Measurements from ENCODE around the gene SYCP2.

GRCh38 chr20:59888050-59888449 is 45.4 kb downstream of the SYCP2 start:
- TF ChIP-seq GATA2 (IDR thresholded peaks at IDR 0.05; ENCODE audit: low read depth, low read length) (no peak), GATA3 (IDR thresholded peaks at IDR 0.05; ENCODE audit: low read depth, low read length) (no peak)
